GM12891 (cell line): ENCODE data around the gene C2orf76.

Source experiments
- DNase-seq: peaks from one replicate; pipeline ENCODE4 v3.0.0; 2011; ENCODE audit warnings: low spot score; ENCODE audit not compliant: insufficient read length
- FAIRE-seq: peaks from 2 replicates; lab custom pipeline; 2011; peaks lifted over from hg19 to GRCh38; lab: Jason Lieb, UNC
- PAX5 ChIP-seq: IDR thresholded peaks from 2 replicates; pipeline ENCODE4 v1.6.1; 2011; ENCODE audit warnings: low read length, moderate library complexity, mild to moderate bottlenecking; ENCODE audit not compliant: insufficient read depth, severe bottlenecking
- POLR2A ChIP-seq: IDR thresholded peaks from 2 replicates; pipeline ENCODE4 v1.6.1; 2011; ENCODE audit warnings: low read depth, low read length, control low read depth
- POLR2AphosphoS5 ChIP-seq: IDR thresholded peaks from 2 replicates; pipeline ENCODE4 v1.6.1; 2011; ENCODE audit warnings: low read depth, low read length, control low read depth
- POU2F2 ChIP-seq: IDR thresholded peaks from 2 replicates; pipeline ENCODE4 v1.6.1; 2011; ENCODE audit warnings: low read depth, mild to moderate bottlenecking, control low read depth, low read length, moderate library complexity
- SPI1 ChIP-seq: IDR thresholded peaks from 2 replicates; pipeline ENCODE4 v1.6.1; 2011; ENCODE audit warnings: low read depth, low read length, control low read depth
- TAF1 ChIP-seq: IDR thresholded peaks from 2 replicates; pipeline ENCODE4 v1.6.1; 2011; ENCODE audit warnings: low read depth, low read length, control low read depth

Gene C2orf76

GRCh38 chr2:119338826-119339561 lies 27.6 kb downstream of the C2orf76 start:
- TF ChIP-seq POU2F2 (peak; percentile 61; the same call in 1 of the 2 replicates), POLR2AphosphoS5 (no peak), POLR2A (peak; percentile 42; the same call in 1 of the 2 replicates), TAF1 (peak; percentile 26; the same call in 1 of the 2 replicates), SPI1 (peak; percentile 70)
- FAIRE-seq: peak; percentile 97
- DNase-seq: peak; percentile 53

- TF ChIP-seq PAX5 (no peak), POU2F2 (no peak)
- FAIRE-seq (no peak), DNase-seq (no peak)
Measured at GRCh38 chr2:119338272-119338671, 28.4 kb downstream of the C2orf76 start.

DNA sequence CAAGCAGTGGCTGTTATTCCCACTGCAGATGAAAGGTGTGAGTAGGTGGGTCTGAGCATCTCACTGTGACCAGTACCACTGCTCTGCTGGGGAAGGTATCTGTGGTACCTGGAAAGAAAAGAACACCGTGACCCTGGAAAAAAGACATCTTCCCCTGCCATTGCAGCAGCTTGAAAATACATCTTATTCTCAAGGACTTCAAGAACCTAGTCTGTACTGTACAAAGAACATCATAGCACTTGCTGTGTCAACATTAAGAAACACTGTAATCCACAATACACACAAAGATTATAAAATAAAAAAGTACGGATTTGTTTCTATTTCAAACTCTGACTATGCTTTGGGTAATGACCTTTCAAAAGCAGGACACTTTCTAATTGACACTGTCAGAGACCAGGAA lies 28.9 kb downstream of the C2orf76 start:
- FAIRE-seq: no peak
- DNase-seq: no peak
- TF ChIP-seq POU2F2 (no peak), TAF1 (no peak), PAX5 (no peak), POLR2A (no peak), POLR2AphosphoS5 (no peak), SPI1 (no peak)

- DNase-seq (no peak), FAIRE-seq (no peak)
- TF ChIP-seq POU2F2: no peak
- TF ChIP-seq PAX5: no peak
- no peak for TF ChIP-seq POLR2A
- no peak for TF ChIP-seq SPI1
- no peak for TF ChIP-seq TAF1
- TF ChIP-seq POLR2AphosphoS5: no peak
Measured at GRCh38 chr2:119333833-119334232, 32.8 kb downstream of the C2orf76 start.

DNA sequence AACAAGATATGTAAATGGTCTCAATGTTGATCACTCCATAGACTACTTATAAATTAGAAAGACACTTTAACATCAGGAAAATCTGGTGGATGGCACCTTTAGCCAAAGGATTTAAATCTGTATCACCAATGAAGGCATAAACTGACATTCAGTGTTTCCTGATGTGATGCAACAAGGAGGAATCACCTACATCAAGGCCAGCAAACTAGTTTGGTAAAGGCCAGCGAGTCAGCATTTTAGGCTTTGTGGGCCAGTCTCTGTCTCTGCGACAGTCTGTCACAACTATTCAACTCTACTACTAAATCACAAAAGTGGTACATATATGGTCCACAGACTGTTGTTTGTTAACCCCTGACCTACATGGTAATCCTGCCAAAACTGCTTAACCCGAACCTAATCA lies 33.3 kb downstream of the C2orf76 start:
- no peak for TF ChIP-seq PAX5
- no peak for TF ChIP-seq TAF1
- TF ChIP-seq SPI1: no peak
- no peak for TF ChIP-seq POLR2A
- no peak for TF ChIP-seq POLR2AphosphoS5
- no peak for TF ChIP-seq POU2F2
- no peak for DNase-seq
- FAIRE-seq: no peak

- TF ChIP-seq POLR2A (no peak), POLR2AphosphoS5 (no peak), SPI1 (no peak), PAX5 (no peak), POU2F2 (no peak), TAF1 (no peak)
- DNase-seq (no peak), FAIRE-seq (no peak)
Measured at GRCh38 chr2:119332953-119333352, 33.7 kb downstream of the C2orf76 start.

- FAIRE-seq (no peak), DNase-seq (no peak)
- TF ChIP-seq SPI1 (no peak), POLR2A (no peak), POLR2AphosphoS5 (no peak), TAF1 (no peak), PAX5 (no peak), POU2F2 (no peak)
Measured at GRCh38 chr2:119327431-119327830, 39.2 kb downstream of the C2orf76 start.

DNA sequence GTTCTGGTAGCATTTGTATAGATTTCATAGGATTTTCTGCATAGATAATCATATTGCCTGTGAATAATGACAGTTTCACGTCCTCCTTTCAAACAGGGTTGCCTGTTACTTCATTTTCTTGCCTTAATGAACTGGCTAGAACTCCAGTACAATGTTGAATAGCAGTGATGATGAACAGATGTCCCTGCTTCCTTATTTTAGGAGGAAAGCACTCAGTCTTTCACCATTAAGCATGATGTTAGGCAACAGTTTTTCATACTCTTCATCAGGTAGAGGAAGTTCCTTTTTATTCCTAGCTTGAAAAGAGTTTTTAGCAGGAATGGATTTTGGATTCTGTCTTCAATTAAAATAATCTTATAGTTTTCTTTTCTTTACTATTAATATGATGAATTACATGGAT lies 39.7 kb downstream of the C2orf76 start:
- peak; percentile 40 for FAIRE-seq
- DNase-seq: no peak
- no peak for TF ChIP-seq POLR2AphosphoS5
- no peak for TF ChIP-seq SPI1
- TF ChIP-seq POLR2A: no peak
- no peak for TF ChIP-seq TAF1
- TF ChIP-seq PAX5: no peak
- no peak for TF ChIP-seq POU2F2

DNA sequence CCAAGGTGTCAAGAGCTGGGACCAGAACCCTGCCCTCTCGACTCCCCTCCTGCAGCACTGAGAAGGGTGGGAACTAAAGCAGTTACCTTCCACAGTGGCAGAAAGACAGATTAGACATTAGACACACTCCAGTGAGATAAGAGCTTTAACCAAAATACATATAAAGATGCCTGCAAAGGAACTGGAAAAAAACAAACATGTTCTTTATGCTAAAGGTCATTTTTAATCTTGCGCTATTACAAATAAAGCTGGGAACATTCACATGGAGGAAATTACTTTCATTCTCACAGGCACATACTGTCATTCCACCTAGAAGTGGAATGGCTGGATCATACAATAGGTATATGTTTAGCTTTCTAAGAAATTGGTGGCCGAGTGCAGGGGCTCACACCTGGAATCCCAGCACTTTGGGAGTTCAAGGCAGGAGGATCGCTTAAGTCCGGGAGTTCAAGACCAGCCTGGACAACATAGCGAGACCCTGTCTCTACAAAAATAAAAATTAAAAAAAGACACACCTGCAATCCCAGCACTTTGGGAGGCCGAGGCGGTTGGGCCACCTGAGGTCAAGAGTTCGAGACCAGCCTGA lies 41.9 kb downstream of the C2orf76 start:
- DNase-seq (no peak), FAIRE-seq (no peak)
- TF ChIP-seq PAX5 (no peak), POU2F2 (no peak), TAF1 (no peak), POLR2AphosphoS5 (no peak), SPI1 (no peak)

GRCh38 chr2:119323459-119323858 lies 43.2 kb downstream of the C2orf76 start:
- FAIRE-seq (no peak), DNase-seq (no peak)
- TF ChIP-seq TAF1 (no peak), POU2F2 (no peak), POLR2A (no peak), POLR2AphosphoS5 (no peak), PAX5 (no peak), SPI1 (no peak)
